Measurements from ENCODE around the gene ZACN.

Gene ZACN

DNA sequence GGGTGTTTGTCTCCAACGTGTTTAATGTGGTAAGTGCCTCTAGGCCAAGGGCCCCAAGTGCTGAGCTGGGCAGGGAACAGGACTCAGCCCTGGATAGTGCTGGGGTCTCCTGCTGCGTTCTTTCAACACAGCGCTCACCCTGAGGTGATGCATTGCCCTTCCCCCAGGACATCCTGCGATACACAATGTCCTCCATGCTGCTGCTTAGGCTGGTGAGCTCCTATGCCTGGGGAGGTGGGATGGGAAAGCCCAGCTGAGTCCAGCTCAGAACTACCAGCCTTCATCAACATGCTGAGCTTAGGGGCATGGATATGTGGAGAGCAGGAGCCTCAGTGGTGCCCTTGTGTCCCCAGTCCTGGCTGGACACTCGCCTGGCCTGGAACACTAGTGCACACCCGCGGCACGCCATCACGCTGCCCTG is 563 bp downstream of the ZACN start:
- in situ Hi-C loops (cut with MboI; ENCODE audit: low sequenced_read_pairs, unreplicated experiment), result no loop called here
- no peak for DNase-seq (ENCODE audit: low spot score)
- TF ChIP-seq, protein P1, sequence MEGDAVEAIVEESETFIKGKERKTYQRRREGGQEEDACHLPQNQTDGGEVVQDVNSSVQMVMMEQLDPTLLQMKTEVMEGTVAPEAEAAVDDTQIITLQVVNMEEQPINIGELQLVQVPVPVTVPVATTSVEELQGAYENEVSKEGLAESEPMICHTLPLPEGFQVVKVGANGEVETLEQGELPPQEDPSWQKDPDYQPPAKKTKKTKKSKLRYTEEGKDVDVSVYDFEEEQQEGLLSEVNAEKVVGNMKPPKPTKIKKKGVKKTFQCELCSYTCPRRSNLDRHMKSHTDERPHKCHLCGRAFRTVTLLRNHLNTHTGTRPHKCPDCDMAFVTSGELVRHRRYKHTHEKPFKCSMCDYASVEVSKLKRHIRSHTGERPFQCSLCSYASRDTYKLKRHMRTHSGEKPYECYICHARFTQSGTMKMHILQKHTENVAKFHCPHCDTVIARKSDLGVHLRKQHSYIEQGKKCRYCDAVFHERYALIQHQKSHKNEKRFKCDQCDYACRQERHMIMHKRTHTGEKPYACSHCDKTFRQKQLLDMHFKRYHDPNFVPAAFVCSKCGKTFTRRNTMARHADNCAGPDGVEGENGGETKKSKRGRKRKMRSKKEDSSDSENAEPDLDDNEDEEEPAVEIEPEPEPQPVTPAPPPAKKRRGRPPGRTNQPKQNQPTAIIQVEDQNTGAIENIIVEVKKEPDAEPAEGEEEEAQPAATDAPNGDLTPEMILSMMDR (IDR thresholded peaks at IDR 0.05; ENCODE audit: borderline replicate concordance, control extremely low read depth, extremely low read depth, insufficient read depth, missing control alignments), result no peak

DNA sequence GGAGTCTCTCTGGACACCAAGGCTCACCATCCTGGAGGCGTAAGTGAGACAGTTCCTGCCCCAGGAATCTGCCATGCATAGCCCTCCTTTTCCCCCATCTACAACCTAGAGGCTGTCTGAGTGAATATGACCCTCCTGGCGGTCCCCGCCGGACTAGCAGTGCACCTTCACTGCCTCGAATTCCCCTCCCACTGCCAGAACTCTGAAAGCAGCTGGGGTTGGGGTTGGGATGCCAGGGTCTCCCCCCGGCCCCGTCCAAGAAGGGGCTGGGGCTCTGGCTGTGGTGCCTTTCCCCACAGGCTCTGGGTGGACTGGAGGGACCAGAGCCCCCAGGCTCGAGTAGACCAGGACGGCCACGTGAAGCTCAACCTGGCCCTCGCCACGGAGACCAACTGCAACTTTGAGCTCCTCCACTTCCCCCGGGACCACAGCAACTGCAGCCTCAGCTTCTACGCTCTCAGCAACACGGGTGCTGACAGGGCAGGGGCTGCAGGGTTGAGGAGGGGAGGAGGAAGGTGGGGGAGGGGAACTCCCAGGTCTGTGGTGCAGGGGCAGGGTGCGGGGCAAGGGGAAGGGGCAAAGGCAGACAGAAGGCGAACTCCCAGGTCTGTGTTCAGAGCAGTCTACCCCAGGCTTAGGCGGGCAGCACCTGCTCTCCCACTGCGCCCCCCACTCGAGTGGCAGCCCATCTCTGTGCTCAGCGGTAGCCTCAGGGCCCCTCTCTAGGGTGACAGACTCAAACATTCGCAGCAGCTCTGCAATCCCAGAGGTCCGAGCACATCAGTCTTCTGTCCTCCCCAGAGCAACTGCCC is 1.2 kb downstream of the ZACN start:
- peak; percentile 47 for DNase-seq (ENCODE audit: low spot score)
- in situ Hi-C loops (cut with MboI; ENCODE audit: low sequenced_read_pairs, unreplicated experiment), result no loop called here
- TF ChIP-seq, protein P1 (IDR thresholded peaks at IDR 0.05; ENCODE audit: borderline replicate concordance, control extremely low read depth, extremely low read depth, insufficient read depth, missing control alignments), result no peak

DNA sequence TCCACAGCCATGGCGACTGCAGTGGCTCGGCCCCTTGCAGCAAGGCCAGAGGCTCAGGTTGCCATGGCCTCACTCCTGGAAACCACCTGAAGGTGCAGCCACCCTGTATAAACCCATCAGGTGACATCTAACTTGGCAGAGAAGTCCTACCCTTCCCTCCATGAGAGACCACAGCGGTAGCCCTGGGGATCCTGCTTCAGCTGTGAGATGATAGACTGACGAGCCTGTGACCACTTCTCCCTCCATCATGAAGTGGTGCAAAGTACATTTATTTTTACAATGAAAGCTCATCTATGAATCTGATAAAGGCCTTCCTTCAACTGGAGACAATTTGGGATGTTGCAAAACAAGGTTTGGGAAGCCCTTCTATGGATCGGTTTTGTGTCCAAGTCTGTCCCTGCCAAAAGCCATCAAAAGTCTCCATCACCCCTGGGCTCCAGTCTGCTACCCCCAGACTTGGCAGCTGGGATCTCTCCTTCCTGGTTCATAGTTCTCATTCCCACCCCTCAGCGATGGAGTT is 1.8 kb downstream of the ZACN start:
- in situ Hi-C loops (cut with MboI; ENCODE audit: low sequenced_read_pairs, unreplicated experiment), result no loop called here
- DNase-seq (ENCODE audit: low spot score), result peak; percentile 39

DNA sequence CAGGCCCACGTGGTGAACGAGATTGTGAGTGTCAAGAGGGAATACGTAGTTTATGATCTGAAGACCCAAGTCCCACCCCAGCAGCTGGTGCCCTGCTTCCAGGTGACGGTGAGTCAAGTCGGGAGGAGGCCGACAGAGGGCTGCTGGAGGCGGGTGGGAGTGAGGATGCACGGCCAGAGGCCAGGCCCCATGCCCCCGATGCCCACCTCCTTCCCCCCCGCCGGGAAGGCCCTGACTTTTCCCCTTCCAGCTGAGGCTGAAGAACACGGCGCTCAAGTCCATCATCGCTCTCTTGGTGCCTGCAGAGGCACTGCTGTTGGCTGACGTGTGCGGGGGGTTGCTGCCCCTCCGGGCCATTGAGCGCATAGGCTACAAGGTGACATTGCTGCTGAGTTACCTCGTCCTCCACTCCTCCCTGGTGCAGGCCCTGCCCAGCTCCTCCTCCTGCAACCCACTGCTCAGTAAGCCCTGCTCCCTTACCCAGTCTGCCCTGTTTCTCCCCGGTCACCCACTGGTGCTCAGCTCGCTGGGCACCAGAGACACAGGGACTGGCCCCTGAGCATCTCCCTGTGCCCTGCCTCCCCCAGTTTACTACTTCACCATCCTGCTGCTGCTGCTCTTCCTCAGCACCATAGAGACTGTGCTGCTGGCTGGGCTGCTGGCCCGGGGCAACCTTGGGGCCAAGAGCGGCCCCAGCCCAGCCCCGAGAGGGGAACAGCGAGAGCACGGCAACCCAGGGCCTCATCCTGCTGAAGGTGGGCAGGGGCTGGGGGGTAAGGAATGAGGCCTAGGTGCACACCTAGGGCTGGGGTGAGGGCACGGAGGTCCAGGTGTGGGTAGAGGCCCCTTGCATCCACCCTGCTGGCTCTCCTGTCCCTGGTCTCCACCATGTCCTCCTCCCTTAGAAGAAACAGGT is 2.6 kb downstream of the ZACN start:
- DNase-seq (ENCODE audit: low spot score), result peak; percentile 32
- in situ Hi-C loops (cut with MboI; ENCODE audit: low sequenced_read_pairs, unreplicated experiment), result no loop called here
- TF ChIP-seq, protein P1 (IDR thresholded peaks at IDR 0.05; ENCODE audit: borderline replicate concordance, control extremely low read depth, extremely low read depth, insufficient read depth, missing control alignments), result no peak

More for the DNA sequence above, 1.8 kb downstream of the ZACN start:
- TF ChIP-seq, protein P1 (IDR thresholded peaks at IDR 0.05; ENCODE audit: borderline replicate concordance, control extremely low read depth, extremely low read depth, insufficient read depth, missing control alignments), result no peak

DNA sequence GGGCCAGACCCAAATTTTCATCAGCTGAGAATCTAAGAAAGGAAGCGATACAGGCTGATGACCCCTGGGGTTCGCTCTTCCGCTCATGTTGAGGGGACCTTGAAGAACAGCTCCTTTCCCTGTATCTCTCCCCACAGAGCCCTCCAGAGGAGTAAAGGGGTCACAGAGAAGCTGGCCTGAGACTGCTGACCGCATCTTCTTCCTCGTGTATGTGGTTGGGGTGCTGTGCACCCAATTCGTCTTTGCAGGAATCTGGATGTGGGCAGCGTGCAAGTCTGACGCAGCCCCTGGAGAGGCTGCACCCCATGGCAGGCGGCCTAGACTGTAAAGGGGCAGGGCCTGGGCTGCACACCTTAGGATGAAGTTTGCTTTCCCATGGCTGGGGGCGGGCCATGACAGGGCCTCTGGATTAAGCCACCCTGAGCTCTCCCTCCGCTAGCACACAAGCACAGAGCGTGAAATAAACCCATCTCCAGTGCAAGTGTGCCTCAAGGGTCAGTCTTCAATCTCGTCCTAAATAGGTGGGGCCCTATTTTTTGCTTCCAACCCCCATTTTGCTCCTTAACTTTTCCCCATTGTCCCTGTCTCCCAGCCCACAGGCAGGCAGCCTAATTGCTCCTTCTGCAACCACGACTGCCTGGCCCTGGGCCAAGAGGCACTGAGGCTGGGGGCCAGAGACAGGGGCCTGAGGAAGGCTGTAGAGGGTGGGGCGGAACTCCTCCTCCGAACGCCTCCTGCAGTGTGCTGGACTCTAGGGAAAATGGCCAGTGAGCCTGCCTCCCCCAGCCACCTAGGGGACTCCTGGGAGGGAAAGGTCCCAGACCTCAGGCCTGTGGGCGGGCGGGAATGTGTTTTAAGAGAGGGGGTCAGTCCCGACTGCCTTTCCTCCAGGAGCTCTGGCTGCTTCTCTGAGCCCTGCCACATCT is 3.6 kb downstream of the ZACN start:
- TF ChIP-seq, protein P1 (IDR thresholded peaks at IDR 0.05; ENCODE audit: borderline replicate concordance, control extremely low read depth, extremely low read depth, insufficient read depth, missing control alignments), result no peak
- peak; percentile 28 for DNase-seq (ENCODE audit: low spot score)
- in situ Hi-C loops (cut with MboI; ENCODE audit: low sequenced_read_pairs, unreplicated experiment), result no loop called here
